Osteocyte (in vitro differentiated cells): Measurements from ENCODE around the gene GRIK4. TPM values are rescaled to one million over a fixed set of nuclear protein-coding genes. Genes with fewer than 3 reads are reported as not detected.

Experiments used
- DNase-seq: peaks from one replicate; pipeline ENCODE4 v3.0.0; 2021; ENCODE audit warnings: mixed read lengths; ENCODE audit not compliant: unreplicated experiment; ENCODE audit errors: extremely low spot score
- H3K27ac Mint-ChIP-seq: one replicate; pipeline ENCODE4 v1.8.0; 2021; ENCODE audit warnings: mild to moderate bottlenecking, mixed read lengths; ENCODE audit not compliant: unreplicated experiment
- H3K27me3 Mint-ChIP-seq: one replicate; pipeline ENCODE4 v1.8.0; 2021; ENCODE audit warnings: mixed read lengths; ENCODE audit not compliant: unreplicated experiment
- H3K36me3 Mint-ChIP-seq: one replicate; pipeline ENCODE4 v1.8.0; 2021; ENCODE audit warnings: mixed read lengths; ENCODE audit not compliant: unreplicated experiment
- H3K4me1 Mint-ChIP-seq: one replicate; pipeline ENCODE4 v1.8.0; 2021; ENCODE audit warnings: mixed read lengths; ENCODE audit not compliant: unreplicated experiment
- H3K4me3 Mint-ChIP-seq: one replicate; pipeline ENCODE4 v1.8.0; 2021; ENCODE audit warnings: mild to moderate bottlenecking, moderate library complexity, mixed read lengths; ENCODE audit not compliant: unreplicated experiment
- H3K9me3 Mint-ChIP-seq: one replicate; pipeline ENCODE4 v1.8.0; 2021; ENCODE audit warnings: mixed read lengths; ENCODE audit not compliant: unreplicated experiment
- total RNA-seq: library from RNA; stranded (reverse); gene quantifications from 2 replicates; pipeline ENCODE4 v1.2.1, GENCODE V29; 2021
- TF ChIP-seq, protein P1 (sequence below): fragments of 200-600 bp; sonication (generic); IDR thresholded peaks from 2 replicates; pipeline ENCODE4 v1.5.0; 2021; ENCODE audit warnings: antibody characterized with exemption, mild to moderate bottlenecking, moderate library complexity

Gene GRIK4
- total RNA-seq, 1 donor from 2014 or later = 0.11 TPM

DNA sequence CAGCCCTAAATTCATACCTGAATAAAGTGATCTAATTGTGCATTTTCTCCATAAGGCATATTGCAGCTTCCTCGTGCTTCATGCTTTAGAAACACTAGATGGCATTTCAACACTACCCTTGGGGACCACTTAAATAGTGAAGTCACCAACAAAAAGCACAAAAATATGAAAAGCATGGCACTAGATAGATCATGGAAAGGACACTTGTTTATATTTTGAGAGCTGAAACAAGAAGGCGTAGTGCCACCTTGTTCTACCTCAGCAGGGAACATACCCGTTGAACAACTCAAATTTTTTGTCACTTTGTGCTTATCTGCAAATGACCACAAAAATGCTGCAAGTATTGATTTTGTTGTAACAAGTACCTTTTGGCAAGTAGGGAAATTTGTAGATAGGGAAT, 521.0 kb downstream of the GRIK4 start:
- DNase-seq = no peak
- Mint-ChIP-seq H3K36me3 (no peaks in the 10 kb centered on the region), H3K4me1 (peaks cover 3% of the 10 kb centered on the region), H3K9me3 (no peaks in the 10 kb centered on the region), H3K27ac (no peak overlapping the region), H3K27me3 (no peaks in the 10 kb centered on the region), H3K4me3 (no peak overlapping the region)
- TF ChIP-seq, protein P1, sequence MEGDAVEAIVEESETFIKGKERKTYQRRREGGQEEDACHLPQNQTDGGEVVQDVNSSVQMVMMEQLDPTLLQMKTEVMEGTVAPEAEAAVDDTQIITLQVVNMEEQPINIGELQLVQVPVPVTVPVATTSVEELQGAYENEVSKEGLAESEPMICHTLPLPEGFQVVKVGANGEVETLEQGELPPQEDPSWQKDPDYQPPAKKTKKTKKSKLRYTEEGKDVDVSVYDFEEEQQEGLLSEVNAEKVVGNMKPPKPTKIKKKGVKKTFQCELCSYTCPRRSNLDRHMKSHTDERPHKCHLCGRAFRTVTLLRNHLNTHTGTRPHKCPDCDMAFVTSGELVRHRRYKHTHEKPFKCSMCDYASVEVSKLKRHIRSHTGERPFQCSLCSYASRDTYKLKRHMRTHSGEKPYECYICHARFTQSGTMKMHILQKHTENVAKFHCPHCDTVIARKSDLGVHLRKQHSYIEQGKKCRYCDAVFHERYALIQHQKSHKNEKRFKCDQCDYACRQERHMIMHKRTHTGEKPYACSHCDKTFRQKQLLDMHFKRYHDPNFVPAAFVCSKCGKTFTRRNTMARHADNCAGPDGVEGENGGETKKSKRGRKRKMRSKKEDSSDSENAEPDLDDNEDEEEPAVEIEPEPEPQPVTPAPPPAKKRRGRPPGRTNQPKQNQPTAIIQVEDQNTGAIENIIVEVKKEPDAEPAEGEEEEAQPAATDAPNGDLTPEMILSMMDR = no peak

DNA sequence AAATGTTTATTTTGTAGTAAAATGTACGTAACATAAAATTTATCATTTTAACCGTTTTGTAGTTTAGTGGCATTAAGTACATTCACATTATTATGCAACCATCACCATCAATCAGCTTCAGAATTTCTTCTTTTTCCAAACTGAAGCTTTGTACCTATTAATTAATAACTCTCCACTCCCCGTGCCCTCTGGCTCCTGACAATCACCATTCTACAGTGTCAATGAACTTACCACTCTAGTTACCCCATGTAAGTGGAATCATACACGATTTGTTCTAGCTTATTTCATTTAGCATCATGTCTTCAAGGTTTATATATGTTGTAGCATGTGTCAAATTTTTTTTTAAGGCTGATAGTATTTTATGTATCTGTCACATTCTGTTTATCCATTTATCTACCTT, 522.1 kb downstream of the GRIK4 start:
- no peaks in the 10 kb centered on the region for H3K27me3 Mint-ChIP-seq
- TF ChIP-seq, protein P1 = no peak
- no peaks in the 10 kb centered on the region for H3K36me3 Mint-ChIP-seq
- no peaks in the 10 kb centered on the region for H3K9me3 Mint-ChIP-seq
- H3K4me3 Mint-ChIP-seq = no peak overlapping the region
- DNase-seq = no peak
- H3K27ac Mint-ChIP-seq = no peak overlapping the region
- peaks cover 6% of the 10 kb centered on the region for H3K4me1 Mint-ChIP-seq

DNA sequence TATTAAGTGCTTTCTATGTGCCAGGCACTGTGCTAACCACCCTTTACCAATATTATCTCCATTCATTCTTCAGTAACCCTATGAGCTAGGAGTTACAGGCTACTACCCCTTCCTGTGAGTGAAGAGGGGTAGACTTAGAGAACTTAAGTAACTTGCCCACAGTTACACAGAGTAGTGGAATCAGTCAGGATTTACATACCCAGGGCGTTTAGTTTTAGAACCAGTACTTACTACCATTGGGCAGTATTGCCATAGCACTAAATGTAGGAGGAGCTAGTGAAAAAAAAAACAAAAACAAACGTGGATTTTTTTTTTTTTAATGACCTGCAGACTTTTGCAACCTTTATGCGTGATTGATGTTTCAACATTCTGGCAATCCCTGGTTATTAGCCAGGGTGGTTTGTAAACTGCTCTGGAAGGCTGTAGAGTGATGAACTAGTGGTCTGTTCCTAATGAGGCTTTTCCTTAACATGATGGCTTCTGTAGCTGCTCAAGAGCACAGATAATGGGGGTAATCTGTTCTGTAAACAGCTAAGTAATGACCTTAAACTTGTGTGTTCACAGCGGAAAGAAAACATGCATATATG, 523.7 kb downstream of the GRIK4 start:
- H3K27ac Mint-ChIP-seq = no peak overlapping the region
- DNase-seq = no peak
- TF ChIP-seq, protein P1 = no peak
- no peaks in the 10 kb centered on the region for H3K27me3 Mint-ChIP-seq
- peaks cover 9% of the 10 kb centered on the region for H3K4me1 Mint-ChIP-seq
- peaks cover 4% of the 10 kb centered on the region for H3K36me3 Mint-ChIP-seq
- H3K4me3 Mint-ChIP-seq = no peak overlapping the region
- H3K9me3 Mint-ChIP-seq = no peaks in the 10 kb centered on the region

DNA sequence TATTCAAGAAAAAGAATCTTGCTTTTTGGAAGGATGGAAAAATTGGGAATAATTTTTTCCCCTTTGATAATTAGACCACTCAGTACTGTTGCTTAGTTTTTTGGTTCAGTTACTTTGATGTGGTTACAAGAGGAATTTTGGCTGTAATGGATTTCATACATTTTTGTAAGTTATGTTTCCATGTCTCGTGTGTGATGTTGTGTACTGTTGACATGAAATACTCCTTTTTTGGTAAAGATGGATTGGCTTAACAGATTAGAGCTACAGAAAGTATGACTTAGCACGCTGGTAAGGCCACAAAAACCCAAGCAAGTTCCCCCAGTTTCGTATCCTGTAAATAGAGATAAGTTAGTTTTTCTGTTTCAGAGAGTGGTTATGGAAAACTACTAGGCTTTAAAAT, 524.2 kb downstream of the GRIK4 start:
- no peak for DNase-seq

DNA sequence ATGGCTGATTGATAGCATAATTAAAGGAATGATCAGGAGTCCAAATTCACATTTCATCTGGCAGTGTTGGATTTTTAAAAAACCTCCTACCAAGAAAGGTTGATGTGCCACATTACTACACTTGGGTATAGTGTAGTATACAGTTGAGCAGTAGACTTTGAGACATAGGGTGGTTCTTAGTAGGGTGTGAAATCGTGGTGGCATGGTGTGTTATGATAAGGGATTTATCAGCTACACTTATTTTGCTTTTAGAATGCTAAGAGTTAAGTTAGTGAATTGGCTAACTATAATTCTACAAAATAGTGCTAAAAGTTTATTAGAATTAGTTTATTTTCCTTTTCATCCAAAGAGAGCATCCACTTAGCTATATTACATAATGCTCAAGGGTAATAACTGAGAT, 525.5 kb downstream of the GRIK4 start:
- no peak overlapping the region for H3K27ac Mint-ChIP-seq
- no peaks in the 10 kb centered on the region for H3K9me3 Mint-ChIP-seq
- peaks cover 9% of the 10 kb centered on the region for H3K4me1 Mint-ChIP-seq
- peaks cover 4% of the 10 kb centered on the region for H3K36me3 Mint-ChIP-seq
- DNase-seq = no peak
- H3K27me3 Mint-ChIP-seq = no peaks in the 10 kb centered on the region
- no peak overlapping the region for H3K4me3 Mint-ChIP-seq
- TF ChIP-seq, protein P1 = no peak

More for the DNA sequence above, 524.2 kb downstream of the GRIK4 start:
- Mint-ChIP-seq H3K4me3 (no peak overlapping the region), H3K4me1 (peaks cover 9% of the 10 kb centered on the region), H3K9me3 (no peaks in the 10 kb centered on the region), H3K36me3 (peaks cover 4% of the 10 kb centered on the region), H3K27me3 (no peaks in the 10 kb centered on the region), H3K27ac (no peak overlapping the region)
- TF ChIP-seq, protein P1 = no peak

Other genes with a start within 250 kb of the GRIK4 start
- 10.9 and 11.6 TPM in 2 replicates for gene TLCD5, start 186.4 kb upstream of the GRIK4 start, total RNA-seq
- gene ARHGEF12, start 175.3 kb upstream of the GRIK4 start, total RNA-seq = 114 and 118 TPM in 2 replicates